ENCODE results near the gene ZFP36L2. TPM values are rescaled to one million over a fixed set of nuclear protein-coding genes. Genes with fewer than 3 reads are reported as not detected.

Gene ZFP36L2
- total RNA-seq, 2 donors from 2014 or later: 43.2 to 47.3 TPM

DNA sequence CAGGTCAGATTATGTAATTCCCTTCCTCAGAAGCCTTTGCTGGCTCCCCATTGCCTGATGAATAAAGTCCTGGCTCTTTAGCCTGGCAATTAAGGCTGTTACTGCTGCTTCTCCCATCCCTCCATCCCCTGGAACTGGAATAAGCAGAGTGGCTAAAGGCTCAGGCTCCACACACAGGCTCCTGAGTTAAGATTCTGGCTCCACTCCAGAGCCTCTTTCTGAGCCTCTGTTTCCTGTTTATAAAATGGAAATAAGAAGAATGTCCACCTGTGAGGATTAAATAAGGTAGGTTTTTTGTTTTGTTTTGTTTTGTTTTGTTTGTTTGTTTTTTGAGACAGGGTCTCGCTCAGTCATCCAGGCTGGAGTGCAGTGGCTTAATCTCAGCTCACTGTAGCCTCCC is 50.0 kb downstream of the ZFP36L2 start:
- no peak for DNase-seq (ENCODE audit: low spot score)
- TF ChIP-seq, protein P1, sequence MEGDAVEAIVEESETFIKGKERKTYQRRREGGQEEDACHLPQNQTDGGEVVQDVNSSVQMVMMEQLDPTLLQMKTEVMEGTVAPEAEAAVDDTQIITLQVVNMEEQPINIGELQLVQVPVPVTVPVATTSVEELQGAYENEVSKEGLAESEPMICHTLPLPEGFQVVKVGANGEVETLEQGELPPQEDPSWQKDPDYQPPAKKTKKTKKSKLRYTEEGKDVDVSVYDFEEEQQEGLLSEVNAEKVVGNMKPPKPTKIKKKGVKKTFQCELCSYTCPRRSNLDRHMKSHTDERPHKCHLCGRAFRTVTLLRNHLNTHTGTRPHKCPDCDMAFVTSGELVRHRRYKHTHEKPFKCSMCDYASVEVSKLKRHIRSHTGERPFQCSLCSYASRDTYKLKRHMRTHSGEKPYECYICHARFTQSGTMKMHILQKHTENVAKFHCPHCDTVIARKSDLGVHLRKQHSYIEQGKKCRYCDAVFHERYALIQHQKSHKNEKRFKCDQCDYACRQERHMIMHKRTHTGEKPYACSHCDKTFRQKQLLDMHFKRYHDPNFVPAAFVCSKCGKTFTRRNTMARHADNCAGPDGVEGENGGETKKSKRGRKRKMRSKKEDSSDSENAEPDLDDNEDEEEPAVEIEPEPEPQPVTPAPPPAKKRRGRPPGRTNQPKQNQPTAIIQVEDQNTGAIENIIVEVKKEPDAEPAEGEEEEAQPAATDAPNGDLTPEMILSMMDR (IDR thresholded peaks at IDR 0.05): no peak
- peaks cover 0 to 35% of the 10 kb centered on the region in 2 donors for H3K4me1 ChIP-seq
- H3K4me3 ChIP-seq: no peak overlapping the region
- H3K9me3 ChIP-seq: peaks cover 11 to 22% of the 10 kb centered on the region in 2 donors
- no peak overlapping the region for H3K27ac ChIP-seq
- no peaks in the 10 kb centered on the region for H3K27me3 ChIP-seq
- no peaks in the 10 kb centered on the region for H3K36me3 ChIP-seq

DNA sequence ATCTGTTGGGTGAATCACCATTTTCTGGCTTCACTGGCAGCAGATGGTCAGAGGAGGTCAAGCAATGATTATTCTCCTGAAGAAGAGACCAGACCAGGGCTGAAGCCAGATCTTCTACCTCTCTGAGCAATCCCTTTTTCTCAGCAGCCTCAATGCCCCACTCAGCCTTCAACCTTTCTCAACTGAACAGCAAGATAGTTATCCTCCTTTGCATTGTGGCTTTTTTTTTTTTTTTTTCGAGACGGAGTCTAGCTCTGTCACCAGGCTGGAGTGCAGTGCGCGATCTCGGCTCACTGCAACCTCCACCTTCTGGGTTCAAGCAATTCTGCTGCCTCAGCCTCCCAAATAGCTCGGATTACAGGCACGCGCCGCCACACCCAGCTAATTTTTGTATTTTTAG is 50.5 kb downstream of the ZFP36L2 start:
- peaks cover 11 to 22% of the 10 kb centered on the region in 2 donors for H3K9me3 ChIP-seq
- H3K27me3 ChIP-seq: no peaks in the 10 kb centered on the region
- H3K36me3 ChIP-seq: no peaks in the 10 kb centered on the region
- TF ChIP-seq, protein P1 (IDR thresholded peaks at IDR 0.05): no peak
- no peak for DNase-seq (ENCODE audit: low spot score)
- H3K4me1 ChIP-seq: peaks cover 0 to 35% of the 10 kb centered on the region in 2 donors
- no peak overlapping the region for H3K4me3 ChIP-seq
- H3K27ac ChIP-seq: no peak overlapping the region

DNA sequence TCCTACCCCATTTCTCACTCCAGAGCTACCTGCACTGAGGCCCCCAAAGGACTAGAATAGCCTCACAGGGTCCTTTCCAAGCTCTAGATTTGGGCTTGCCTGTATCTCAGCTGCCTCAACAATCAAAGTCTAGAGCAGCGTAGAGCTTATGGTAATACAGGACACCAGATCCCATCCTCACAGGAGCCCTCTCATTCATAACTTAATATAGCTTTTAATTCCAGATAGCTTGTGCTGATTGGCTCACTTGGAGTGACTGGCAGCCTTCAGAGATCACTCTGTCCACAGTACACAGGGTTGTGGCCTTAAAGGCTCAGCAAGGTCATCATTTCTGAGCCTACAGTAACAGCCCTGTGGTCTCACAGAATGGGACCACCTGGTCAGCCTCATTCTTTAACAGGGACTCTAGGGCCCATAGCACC is 51.4 kb downstream of the ZFP36L2 start:
- no peak for DNase-seq (ENCODE audit: low spot score)
- peaks cover 11 to 22% of the 10 kb centered on the region in 2 donors for H3K9me3 ChIP-seq
- peak overlapping the region in 1 of 2 donors; percentile 51 for H3K27ac ChIP-seq
- TF ChIP-seq, protein P1 (IDR thresholded peaks at IDR 0.05): no peak
- H3K4me3 ChIP-seq: no peak overlapping the region
- peaks cover 0 to 41% of the 10 kb centered on the region in 2 donors for H3K4me1 ChIP-seq
- no peaks in the 10 kb centered on the region for H3K27me3 ChIP-seq
- H3K36me3 ChIP-seq: no peaks in the 10 kb centered on the region

DNA sequence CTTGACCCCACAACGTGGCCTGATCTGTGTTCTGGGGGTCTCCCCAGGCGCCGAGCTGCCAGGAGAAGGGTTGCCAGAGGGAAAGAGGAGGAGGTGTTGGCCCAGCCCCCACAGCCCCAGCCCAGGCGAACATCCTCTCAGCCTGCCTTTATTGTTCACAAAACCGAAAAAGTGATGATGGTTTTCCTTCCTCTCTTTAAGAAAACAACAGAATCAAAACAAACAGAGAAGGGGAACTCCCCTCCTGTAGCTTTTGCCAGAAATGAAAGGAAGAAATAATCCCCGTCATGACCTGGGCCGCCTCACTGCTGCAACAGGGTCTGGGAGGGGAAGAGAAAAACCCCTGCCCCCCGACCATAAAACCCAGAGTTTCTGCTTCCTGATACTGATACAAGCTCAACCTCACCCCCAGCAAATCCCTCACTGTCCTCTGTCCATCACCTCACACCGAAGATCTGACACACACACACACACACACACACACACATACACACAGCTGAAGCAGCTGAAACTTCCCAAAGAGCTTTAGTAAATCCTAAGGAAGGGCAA is 52.0 kb downstream of the ZFP36L2 start:
- peaks cover 0 to 45% of the 10 kb centered on the region in 2 donors for H3K4me1 ChIP-seq

More for the DNA sequence above, 52.0 kb downstream of the ZFP36L2 start:
- Histone ChIP-seq H3K27ac (peak overlapping the region; percentile 36 to 51), H3K4me3 (no peak overlapping the region), H3K27me3 (no peaks in the 10 kb centered on the region), H3K9me3 (peaks cover 11 to 22% of the 10 kb centered on the region in 2 donors), H3K36me3 (no peaks in the 10 kb centered on the region)
- TF ChIP-seq, protein P1 (IDR thresholded peaks at IDR 0.05): no peak
- DNase-seq (ENCODE audit: low spot score): no peak

All from right atrium auricular region (tissue), 2 donors.